OCI-M1 (cell line): Measurements from ENCODE around the gene SLC13A3.

Source experiments
- DNase-seq: peaks from one replicate; lab custom pipeline; 2025; lab: John Stamatoyannopoulos, UW

SLC13A3 gene

GRCh38 chr20:46651091-46651962 is at the start of gene SLC13A3:
Gene SLC13A3, minus strand, starts transcription at chr20:46651459. Its CDS starts 38 bp downstream, at chr20:46651421.
- no peak for DNase-seq

- DNase-seq = no peak
Observed at GRCh38 chr20:46701057-46701456, 49.8 kb upstream of the SLC13A3 start.

- no peak for DNase-seq
Observed at GRCh38 chr20:46700481-46700880, 49.2 kb upstream of the SLC13A3 start.

GRCh38 chr20:46699651-46700359 is 48.5 kb upstream of the SLC13A3 start:
- DNase-seq = peak; percentile 29

- DNase-seq = no peak
Observed at GRCh38 chr20:46698788-46699187, 47.5 kb upstream of the SLC13A3 start.

- DNase-seq = no peak
Observed at GRCh38 chr20:46696791-46697279, 45.6 kb upstream of the SLC13A3 start.

- DNase-seq = peak; percentile 87
Observed at GRCh38 chr20:46695892-46696291, 44.6 kb upstream of the SLC13A3 start.

- peak; percentile 93 for DNase-seq
Observed at GRCh38 chr20:46694484-46694883, 43.2 kb upstream of the SLC13A3 start.

GRCh38 chr20:46691196-46691595 is 39.9 kb upstream of the SLC13A3 start:
- peak; percentile 77 for DNase-seq

GRCh38 chr20:46690219-46691106 is 39.2 kb upstream of the SLC13A3 start:
- DNase-seq = peak; percentile 85

GRCh38 chr20:46689754-46690085 is 38.5 kb upstream of the SLC13A3 start:
- DNase-seq = no peak

- DNase-seq = peak; percentile 100
Observed at GRCh38 chr20:46689082-46689753, 38.0 kb upstream of the SLC13A3 start, which contains the start of gene TP53RK. Gene TP53RK, minus strand, starts transcription at chr20:46689444. Its CDS starts 30 bp downstream, at chr20:46689414.

- DNase-seq = peak; percentile 63
Observed at GRCh38 chr20:46688151-46689081, 37.2 kb upstream of the SLC13A3 start.

GRCh38 chr20:46683939-46684750 is 32.9 kb upstream of the SLC13A3 start:
- peak; percentile 96 for DNase-seq

- DNase-seq = no peak
Observed at GRCh38 chr20:46683668-46683938, 32.3 kb upstream of the SLC13A3 start.

GRCh38 chr20:46683011-46683667 is 31.9 kb upstream of the SLC13A3 start:
- peak; percentile 82 for DNase-seq

- no peak for DNase-seq
Observed at GRCh38 chr20:46682063-46682821, 31.0 kb upstream of the SLC13A3 start.
